Liver (tissue), 9 donors: Measurements from ENCODE around the gene EVC2. TPM values are rescaled to one million over a fixed set of nuclear protein-coding genes. Genes with fewer than 3 reads are reported as not detected.

Experiments
- DNase-seq: peaks from one replicate; pipeline ENCODE4 v3.0.0-alpha.2; 2017; ENCODE audit warnings: low spot score
- H3K27ac ChIP-seq, 2 donors: one replicate each; pipeline ENCODE4 v1.7.0; 2013; ENCODE audit warnings: inconsistent platforms in 2 of 2, low read length in 2 of 2, control low read depth in 1 of 2, low read depth in 1 of 2, mild to moderate bottlenecking in 1 of 2
- H3K27me3 ChIP-seq, 4 donors: one replicate each; pipeline versions ENCODE4 v1.6.1 to v1.7.0; 2013; ENCODE audit warnings: low read length in 3 of 4, inconsistent platforms in 1 of 4, mild to moderate bottlenecking in 1 of 4, moderate library complexity in 1 of 4; ENCODE audit not compliant: control insufficient read depth in 4 of 4, insufficient read depth in 4 of 4
- H3K36me3 ChIP-seq, 4 donors: one replicate each; pipeline versions ENCODE4 v1.6.1 to v1.7.0; 2013; ENCODE audit warnings: low read length in 3 of 4, mild to moderate bottlenecking in 3 of 4, low read depth in 1 of 4, moderate library complexity in 1 of 4; ENCODE audit not compliant: control insufficient read depth in 4 of 4, insufficient read depth in 3 of 4
- H3K4me1 ChIP-seq, 4 donors: one replicate each; pipeline versions ENCODE4 v1.6.1 to v1.7.0; 2013; ENCODE audit warnings: low read length in 3 of 4, mild to moderate bottlenecking in 3 of 4, moderate library complexity in 1 of 4; ENCODE audit not compliant: control insufficient read depth in 4 of 4, insufficient read depth in 4 of 4
- H3K4me3 ChIP-seq, 3 donors: one replicate each; pipeline versions ENCODE4 v1.6.1 to v1.7.0; 2013; ENCODE audit warnings: low read length in 3 of 3, control low read depth in 1 of 3, low read depth in 1 of 3, mild to moderate bottlenecking in 1 of 3
- H3K9ac ChIP-seq, 2 donors: one replicate each; pipeline ENCODE4 v1.7.0; 2013; ENCODE audit warnings: low read length in 2 of 2, mild to moderate bottlenecking in 2 of 2, moderate library complexity in 2 of 2, control low read depth in 1 of 2, low read depth in 1 of 2
- H3K9me3 ChIP-seq, 4 donors: one replicate each; pipeline versions ENCODE4 v1.6.1 to v1.7.0; 2013; ENCODE audit warnings: low read length in 3 of 4; ENCODE audit not compliant: control insufficient read depth in 4 of 4
- ATF3 ChIP-seq: IDR thresholded peaks from 2 replicates; pipeline ENCODE4 v1.6.1; 2016; ENCODE audit warnings: antibody characterized with exemption
- CTCF ChIP-seq: fragments of 150-350 bp; IDR thresholded peaks from 2 replicates; pipeline ENCODE4 v1.5.1; 2017; ENCODE audit warnings: improper control_type of control experiment, low read depth, low read length; ENCODE audit not compliant: missing input control
- EGR1 ChIP-seq, 2 donors: IDR thresholded peaks; 2 replicates each; pipeline ENCODE4 v1.6.1; 2016 to 2018; ENCODE audit warnings: antibody characterized with exemption in 2 of 2, low read depth in 2 of 2
- FOXA1 ChIP-seq: IDR thresholded peaks from 2 replicates; pipeline ENCODE4 v1.6.1; 2016; ENCODE audit warnings: antibody characterized with exemption
- FOXA2 ChIP-seq: IDR thresholded peaks from 2 replicates; pipeline ENCODE4 v1.6.1; 2016; ENCODE audit warnings: antibody characterized with exemption
- GABPA ChIP-seq, 2 donors: IDR thresholded peaks in 1 of 2; conservative IDR thresholded peaks in 1 of 2; 2 replicates each; pipeline ENCODE4 v1.6.1; 2016; ENCODE audit warnings: antibody characterized with exemption in 2 of 2, mild to moderate bottlenecking in 1 of 2, moderate library complexity in 1 of 2
- HNF4A ChIP-seq, 2 donors: conservative IDR thresholded peaks; 2 replicates each; pipeline ENCODE4 v1.6.1; 2016; ENCODE audit warnings: antibody characterized with exemption in 2 of 2, mild to moderate bottlenecking in 2 of 2
- HNF4G ChIP-seq: IDR thresholded peaks from 2 replicates; pipeline ENCODE4 v1.6.1; 2016; ENCODE audit warnings: antibody characterized with exemption
- JUND ChIP-seq, 2 donors: IDR thresholded peaks; 2 replicates each; pipeline ENCODE4 v1.6.1; 2016; ENCODE audit warnings: antibody characterized with exemption in 2 of 2
- MAX ChIP-seq: IDR thresholded peaks from 2 replicates; pipeline ENCODE4 v1.6.1; 2016; ENCODE audit warnings: antibody characterized with exemption
- NR2F2 ChIP-seq: IDR thresholded peaks from 2 replicates; pipeline ENCODE4 v1.6.1; 2016; ENCODE audit warnings: antibody characterized with exemption
- RAD21 ChIP-seq, 2 donors: IDR thresholded peaks; 2 replicates each; pipeline ENCODE4 v1.6.1; 2016; ENCODE audit warnings: antibody characterized with exemption in 2 of 2, mild to moderate bottlenecking in 2 of 2
- REST ChIP-seq: IDR thresholded peaks from 2 replicates; pipeline ENCODE4 v1.6.1; 2016; ENCODE audit warnings: antibody characterized with exemption, mild to moderate bottlenecking
- RXRA ChIP-seq, 2 donors: IDR thresholded peaks; 2 replicates each; pipeline ENCODE4 v1.6.1; 2017 to 2018; ENCODE audit warnings: antibody characterized with exemption in 2 of 2, mild to moderate bottlenecking in 1 of 2
- SP1 ChIP-seq: IDR thresholded peaks from 2 replicates; pipeline ENCODE4 v1.6.1; 2018; ENCODE audit warnings: antibody characterized with exemption, mild to moderate bottlenecking
- TAF1 ChIP-seq: conservative IDR thresholded peaks from 2 replicates; pipeline ENCODE4 v1.6.1; 2016; ENCODE audit warnings: antibody characterized with exemption, mild to moderate bottlenecking
- YY1 ChIP-seq: IDR thresholded peaks from 2 replicates; pipeline ENCODE4 v1.6.1; 2016; ENCODE audit warnings: antibody characterized with exemption, mild to moderate bottlenecking
- ZBTB33 ChIP-seq: IDR thresholded peaks from 2 replicates; pipeline ENCODE4 v1.6.1; 2016; ENCODE audit warnings: antibody characterized with exemption
- WGBS: extraction: QIAGEN DNeasy Blood & Tissue Kit; methylation state at CpG from one replicate; pipeline ENCODE4 v1.1.7; 2013; 5-methylcytosine and 5-hydroxymethylcytosine counted together
- polyA plus RNA-seq, 2 donors: library from polyadenylated mRNA; stranded (reverse) in 1 of 2; unstranded in 1 of 2; fragments of 200-250 nt in 1 of 2; fragments of >200 nt in 1 of 2; fragmentation: Nextera tagmentation in 1 of 2; extraction: Ambion mirVana in 1 of 2; gene quantifications; one replicate each; pipeline versions ENCODE4 v1.2.1 to v1.2.3, GENCODE V29; 2013 to 2015
- total RNA-seq, 2 donors: library from RNA; depleted of rRNA; stranded (reverse); fragments of >200 nt; gene quantifications; one replicate each; pipeline ENCODE4 v1.2.3, GENCODE V29; 2014
- donor health status: healthy.
- donor health status: healthy.
- donor health status: healthy.
- donor health status: healthy.
- donor health status: healthy.

Gene EVC2
- total and polyA plus RNA-seq, 4 donors, result 0.26 to 1.3 (median 0.57) TPM

- Histone ChIP-seq H3K27ac (no peak overlapping the region), H3K9me3 (peaks cover 0 to 2% (median under 1%) of the 10 kb centered on the region in 4 donors), H3K27me3 (no peaks in the 10 kb centered on the region), H3K4me3 (no peak overlapping the region), H3K4me1 (no peaks in the 10 kb centered on the region), H3K9ac (no peak overlapping the region), H3K36me3 (peaks cover 0 to 3% (median 2%) of the 10 kb centered on the region in 4 donors)
- TF ChIP-seq SP1, result no peak
- no peak for DNase-seq
- 72% methylated on average over 10 of the region's 10 CpGs for WGBS
These were observed 24.8 kb downstream of the EVC2 start for GRCh38 chr4:5683566-5683965.

GRCh38 chr4:5678977-5679376 lies 29.4 kb downstream of the EVC2 start:
- no peak for DNase-seq
- Histone ChIP-seq H3K36me3 (peaks cover 0 to 3% (median 0%) of the 10 kb centered on the region in 4 donors), H3K9ac (no peak overlapping the region), H3K4me1 (no peaks in the 10 kb centered on the region), H3K27ac (no peak overlapping the region), H3K9me3 (no peaks in the 10 kb centered on the region), H3K4me3 (no peak overlapping the region), H3K27me3 (no peaks in the 10 kb centered on the region)
- TF ChIP-seq GABPA (IDR thresholded peaks at IDR 0.05 in 1 of 2, conservative IDR thresholded peaks at IDR 0.05 in 1 of 2) (no peak), REST (no peak), MAX (no peak), HNF4A (conservative IDR thresholded peaks at IDR 0.05) (no peak), RAD21 (IDR thresholded peaks at IDR 0.05) (no peak), RXRA (IDR thresholded peaks at IDR 0.05) (no peak), ZBTB33 (no peak), NR2F2 (no peak), TAF1 (no peak), YY1 (no peak), SP1 (no peak), FOXA2 (no peak), JUND (IDR thresholded peaks at IDR 0.05) (no peak), CTCF (no peak), EGR1 (IDR thresholded peaks at IDR 0.05; ENCODE audit: low read depth in 2 of 2) (no peak), ATF3 (no peak), FOXA1 (no peak), HNF4G (no peak)
- WGBS, result 90% methylated on average over 10 of the region's 10 CpGs
